ENCODE results near the gene MSL1. TPM values are rescaled to one million over a fixed set of nuclear protein-coding genes. Genes with fewer than 3 reads are reported as not detected.

Gene MSL1
- total and polyA plus RNA-seq, 12 donors, result 26.3 to 65.0 (median 40.4) TPM

- TF ChIP-seq, protein P1, sequence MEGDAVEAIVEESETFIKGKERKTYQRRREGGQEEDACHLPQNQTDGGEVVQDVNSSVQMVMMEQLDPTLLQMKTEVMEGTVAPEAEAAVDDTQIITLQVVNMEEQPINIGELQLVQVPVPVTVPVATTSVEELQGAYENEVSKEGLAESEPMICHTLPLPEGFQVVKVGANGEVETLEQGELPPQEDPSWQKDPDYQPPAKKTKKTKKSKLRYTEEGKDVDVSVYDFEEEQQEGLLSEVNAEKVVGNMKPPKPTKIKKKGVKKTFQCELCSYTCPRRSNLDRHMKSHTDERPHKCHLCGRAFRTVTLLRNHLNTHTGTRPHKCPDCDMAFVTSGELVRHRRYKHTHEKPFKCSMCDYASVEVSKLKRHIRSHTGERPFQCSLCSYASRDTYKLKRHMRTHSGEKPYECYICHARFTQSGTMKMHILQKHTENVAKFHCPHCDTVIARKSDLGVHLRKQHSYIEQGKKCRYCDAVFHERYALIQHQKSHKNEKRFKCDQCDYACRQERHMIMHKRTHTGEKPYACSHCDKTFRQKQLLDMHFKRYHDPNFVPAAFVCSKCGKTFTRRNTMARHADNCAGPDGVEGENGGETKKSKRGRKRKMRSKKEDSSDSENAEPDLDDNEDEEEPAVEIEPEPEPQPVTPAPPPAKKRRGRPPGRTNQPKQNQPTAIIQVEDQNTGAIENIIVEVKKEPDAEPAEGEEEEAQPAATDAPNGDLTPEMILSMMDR (IDR thresholded peaks at IDR 0.05), result no peak
- WGBS, 2 donors, result 72 to 75% methylated on average over 7 of the region's 7 CpGs
- Histone ChIP-seq H3K4me1 (peaks cover 58 to 92% (median 83%) of the 10 kb centered on the region in 9 donors), H3K36me3 (peaks cover 0 to 40% (median 21%) of the 10 kb centered on the region in 9 donors), H3K9me3 (no peaks in the 10 kb centered on the region), H3K27ac (peak overlapping the region; percentile 82 to 99 (median 90)), H3K4me3 (peak overlapping the region in 1 of 10 donors; percentile 48), H3K27me3 (no peaks in the 10 kb centered on the region)
- DNase-seq, result no peak
- no peak for ATAC-seq
- intact Hi-C loops (cut with DNase I), result loop anchor here in 1 of 10 donors (2.0 kb wide), 1 partner anchor 25 kb away; no protein-coding TSS in a partner anchor
These were observed 48.2 kb upstream of the MSL1 start for GRCh38 chr17:40073454-40074174.

DNA sequence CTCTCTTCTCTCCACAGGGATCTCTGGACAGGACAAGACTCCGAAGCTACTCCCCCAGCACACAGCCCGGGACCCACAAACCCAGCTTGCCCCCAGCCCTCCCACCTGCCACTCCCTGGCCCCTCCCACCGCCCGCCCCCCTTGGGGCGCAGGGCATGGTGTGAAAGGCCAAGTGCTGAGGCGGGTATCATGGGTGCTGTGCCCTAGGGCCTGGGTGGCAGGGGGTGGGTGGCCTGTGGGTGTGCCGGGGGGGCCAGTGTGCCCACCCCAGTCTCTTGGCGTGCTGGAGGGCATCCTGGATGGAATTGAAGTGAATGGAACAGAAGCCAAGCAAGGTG, 47.6 kb upstream of the MSL1 start:
- WGBS, 2 donors, result 81 to 85% methylated on average over 8 of the region's 8 CpGs
- TF ChIP-seq, protein P1 (IDR thresholded peaks at IDR 0.05), result no peak
- H3K27ac ChIP-seq, result peak overlapping the region; percentile 74 to 99 (median 90)
- peak in 1 of 2 donors; percentile 4 for DNase-seq
- H3K36me3 ChIP-seq, result peaks cover 0 to 45% (median 27%) of the 10 kb centered on the region in 9 donors
- peaks cover 57 to 87% (median 80%) of the 10 kb centered on the region in 9 donors for H3K4me1 ChIP-seq
- no peaks in the 10 kb centered on the region for H3K27me3 ChIP-seq
- ATAC-seq, result no peak
- no peak overlapping the region for H3K4me3 ChIP-seq
- intact Hi-C loops (cut with DNase I), result loop anchor here in 1 of 10 donors (2.0 kb wide), 1 partner anchor 25 kb away; no protein-coding TSS in a partner anchor
- H3K9me3 ChIP-seq, result no peaks in the 10 kb centered on the region

- H3K9me3 ChIP-seq, result no peaks in the 10 kb centered on the region
- H3K4me3 ChIP-seq, result peak overlapping the region in 3 of 10 donors; percentile 1 to 28 (median 23)
- 39 to 44% methylated on average over 6 of the region's 6 CpGs for WGBS, 2 donors
- H3K4me1 ChIP-seq, result peaks cover 50 to 80% (median 73%) of the 10 kb centered on the region in 9 donors
- H3K27me3 ChIP-seq, result no peaks in the 10 kb centered on the region
- intact Hi-C loops (cut with DNase I), result loop anchor here in 2 of 10 donors (1.0 to 5.0 kb wide), 3 partner anchors 13 to 38 kb away; partner anchors contain the start of gene THRA (in 1 of the 2)
- H3K27ac ChIP-seq, result peak overlapping the region; percentile 74 to 99 (median 90)
- TF ChIP-seq, protein P1 (IDR thresholded peaks at IDR 0.05), result no peak
- H3K36me3 ChIP-seq, result peaks cover 0 to 52% (median 29%) of the 10 kb centered on the region in 9 donors
- DNase-seq (no peak), ATAC-seq (peak in 4 of 8 donors; percentile 0 to 30 (median 5))
These were observed 46.9 kb upstream of the MSL1 start for GRCh38 chr17:40074871-40075200.

- TF ChIP-seq, protein P1 (IDR thresholded peaks at IDR 0.05), result peak; percentile 70 to 89 (median 86)
- intact Hi-C loops (cut with DNase I), result loop anchor here in 2 of 10 donors (1.0 to 5.0 kb wide), 3 partner anchors 13 to 38 kb away; partner anchors contain the start of gene THRA (in 1 of the 2)
- Histone ChIP-seq H3K4me1 (peaks cover 44 to 75% (median 67%) of the 10 kb centered on the region in 9 donors), H3K9me3 (no peaks in the 10 kb centered on the region), H3K27me3 (no peaks in the 10 kb centered on the region), H3K27ac (peak overlapping the region; percentile 74 to 99 (median 90)), H3K4me3 (peak overlapping the region in 6 of 10 donors; percentile 1 to 28 (median 16)), H3K36me3 (peaks cover 0 to 58% (median 29%) of the 10 kb centered on the region in 9 donors)
- DNase-seq (peak; percentile 80 to 85), ATAC-seq (peak; percentile 53 to 77 (median 70))
- WGBS, 2 donors, result 5 to 7% methylated on average over 11 of the region's 11 CpGs
These were observed 46.4 kb upstream of the MSL1 start for GRCh38 chr17:40075201-40075941.
